ENCODE data around the gene WDR46.

Gene WDR46, protein sequence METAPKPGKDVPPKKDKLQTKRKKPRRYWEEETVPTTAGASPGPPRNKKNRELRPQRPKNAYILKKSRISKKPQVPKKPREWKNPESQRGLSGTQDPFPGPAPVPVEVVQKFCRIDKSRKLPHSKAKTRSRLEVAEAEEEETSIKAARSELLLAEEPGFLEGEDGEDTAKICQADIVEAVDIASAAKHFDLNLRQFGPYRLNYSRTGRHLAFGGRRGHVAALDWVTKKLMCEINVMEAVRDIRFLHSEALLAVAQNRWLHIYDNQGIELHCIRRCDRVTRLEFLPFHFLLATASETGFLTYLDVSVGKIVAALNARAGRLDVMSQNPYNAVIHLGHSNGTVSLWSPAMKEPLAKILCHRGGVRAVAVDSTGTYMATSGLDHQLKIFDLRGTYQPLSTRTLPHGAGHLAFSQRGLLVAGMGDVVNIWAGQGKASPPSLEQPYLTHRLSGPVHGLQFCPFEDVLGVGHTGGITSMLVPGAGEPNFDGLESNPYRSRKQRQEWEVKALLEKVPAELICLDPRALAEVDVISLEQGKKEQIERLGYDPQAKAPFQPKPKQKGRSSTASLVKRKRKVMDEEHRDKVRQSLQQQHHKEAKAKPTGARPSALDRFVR
- 58.9 to 162 (median 69.5) reads per million in 4 experiments for total RNA-seq

DNA sequence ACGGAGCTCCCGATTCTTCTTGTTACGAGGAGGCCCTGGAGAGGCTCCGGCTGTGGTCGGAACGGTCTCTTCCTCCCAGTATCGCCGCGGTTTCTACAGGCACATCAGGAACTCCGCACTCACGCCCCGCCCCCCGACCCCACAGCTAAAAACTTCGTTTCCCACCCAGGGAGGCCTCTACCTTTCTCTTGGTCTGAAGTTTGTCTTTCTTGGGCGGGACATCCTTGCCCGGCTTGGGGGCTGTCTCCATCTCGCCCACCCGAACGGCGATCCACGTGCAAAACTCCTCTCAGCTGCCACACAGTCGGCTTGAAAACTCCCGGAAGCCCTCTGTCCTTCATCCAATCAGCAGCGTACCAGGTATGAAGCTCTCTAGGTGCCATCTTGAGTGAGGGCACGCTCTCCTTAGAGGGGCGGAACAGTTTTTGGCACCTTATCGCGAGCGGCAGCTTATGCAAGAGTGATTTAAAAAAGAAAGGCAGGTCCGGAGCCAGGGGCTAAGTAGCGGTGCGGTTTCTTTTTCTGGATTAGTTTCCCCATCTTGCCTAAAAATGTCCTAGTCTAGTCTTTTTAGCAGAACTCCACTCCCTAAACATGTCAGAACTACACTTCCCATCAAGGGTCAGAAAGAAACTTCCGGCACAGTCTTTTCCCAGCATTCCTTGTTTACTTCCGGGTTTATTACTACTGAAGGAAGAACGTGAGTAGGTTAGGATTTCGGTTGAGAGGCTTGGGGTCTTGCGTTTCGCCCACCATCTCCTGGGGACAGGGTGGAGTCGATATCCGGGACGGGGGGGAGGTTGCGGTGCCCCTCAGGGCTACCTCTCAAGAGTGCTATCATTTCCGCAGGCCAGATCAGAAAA lies at the start of gene WDR46, which contains the start of gene PFDN6:
Gene WDR46 (minus strand): TSS at position 319 of the 863 bp plus-strand sequence. CDS start 69 bp downstream, at position 250.
Gene PFDN6 (plus strand): TSS at position 681 of the 863 bp plus-strand sequence. CDS start 256 bp downstream, outside the sequence.
- peak; percentile 69 for DNase-seq

DNA sequence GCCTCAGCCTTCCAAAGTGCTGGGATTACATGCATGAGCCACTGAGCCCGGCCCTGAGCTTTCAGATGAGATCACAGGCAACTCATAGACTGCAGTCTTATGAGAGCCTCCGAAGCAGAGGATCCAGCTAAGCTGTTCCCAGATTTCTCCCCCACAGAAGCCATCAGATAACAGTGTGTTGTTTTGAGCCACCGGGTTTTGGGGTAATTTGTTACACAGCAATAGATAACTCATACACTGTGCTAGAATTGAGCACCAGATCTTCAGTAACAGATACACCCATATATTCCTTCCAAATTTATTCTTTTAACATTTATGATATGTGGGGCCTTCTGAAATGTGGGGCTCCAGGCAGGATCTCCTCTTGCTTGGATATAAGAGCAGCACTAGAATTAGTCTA lies 47.5 kb upstream of the WDR46 start:
- DNase-seq, result no peak

DNA sequence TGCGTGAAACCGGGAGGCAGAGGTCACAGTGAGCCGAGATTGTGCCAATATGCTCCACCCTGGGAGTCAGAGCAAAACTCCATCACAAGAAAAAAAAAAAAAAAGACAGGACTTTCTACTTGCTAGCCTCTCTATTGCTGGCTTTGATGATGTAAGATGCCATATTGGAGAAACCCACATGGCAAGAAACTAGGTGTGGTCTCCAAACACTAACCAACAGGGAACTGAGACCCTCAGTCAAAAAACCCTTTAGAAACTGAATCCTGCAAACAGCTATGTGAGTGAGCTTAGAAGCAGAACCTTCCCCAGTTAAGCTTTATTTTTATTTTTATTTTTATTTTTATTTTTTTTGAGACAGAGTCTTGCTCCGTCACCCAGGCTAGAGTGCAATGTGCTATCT lies 46.9 kb upstream of the WDR46 start:
- no peak for DNase-seq

DNA sequence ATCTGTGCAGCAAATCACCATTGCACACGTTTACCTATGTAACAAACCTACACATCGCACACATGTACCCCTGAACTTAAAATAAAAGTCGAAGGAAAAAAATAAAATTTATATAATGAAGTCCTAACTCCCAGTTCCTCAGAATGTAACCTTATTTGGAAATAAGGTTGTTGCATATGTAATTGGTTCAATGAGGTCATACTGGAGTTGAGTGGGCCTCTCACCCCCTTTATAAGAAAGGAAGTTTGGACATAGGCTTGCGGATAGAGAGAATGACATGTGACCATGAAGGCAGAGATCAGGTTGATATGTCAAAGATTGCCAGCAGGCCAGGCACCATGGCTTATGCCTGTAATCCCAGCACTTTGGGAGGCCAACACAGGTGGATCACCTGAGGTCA lies 44.6 kb upstream of the WDR46 start:
- DNase-seq, result no peak

DNA sequence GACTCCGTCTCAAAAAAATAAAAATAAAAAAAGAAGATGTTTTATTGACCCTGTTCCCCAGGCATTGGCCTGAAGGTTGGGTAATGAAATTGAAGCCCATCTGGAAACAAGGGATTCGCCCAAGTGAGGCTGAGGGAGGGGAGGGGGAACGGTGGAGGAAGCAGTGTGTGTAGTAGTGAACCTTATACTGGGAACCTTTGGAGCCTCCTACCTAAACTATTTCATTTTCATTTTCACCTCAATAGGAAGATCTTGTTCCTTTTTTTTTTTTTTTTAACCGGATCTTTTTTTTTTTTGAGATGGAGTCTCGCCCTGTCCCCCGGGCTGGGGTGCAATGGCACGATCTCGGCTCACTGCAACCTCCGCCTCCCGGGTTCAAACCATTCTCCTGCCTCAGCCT lies 41.7 kb upstream of the WDR46 start:
- no peak for DNase-seq

DNA sequence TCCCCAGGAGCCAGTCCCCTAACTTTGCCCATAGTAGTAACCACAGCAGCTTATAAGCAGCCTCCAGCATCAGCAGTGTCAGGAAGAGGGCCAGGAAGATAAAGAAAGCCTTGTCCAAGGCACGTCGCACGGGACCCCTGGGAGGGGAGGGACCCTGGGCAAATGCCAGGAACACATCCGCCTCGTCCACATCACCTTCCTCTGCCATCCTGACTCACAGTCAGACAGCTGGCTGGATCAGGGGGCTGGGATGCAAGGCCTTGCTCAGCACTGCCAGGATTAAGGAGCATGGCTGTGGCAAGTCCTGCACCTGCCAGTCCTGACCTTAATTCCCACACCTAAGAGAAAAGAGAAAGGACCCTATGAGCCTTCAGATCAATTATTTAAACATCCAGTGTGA lies 40.0 kb upstream of the WDR46 start:
- DNase-seq, result no peak

DNA sequence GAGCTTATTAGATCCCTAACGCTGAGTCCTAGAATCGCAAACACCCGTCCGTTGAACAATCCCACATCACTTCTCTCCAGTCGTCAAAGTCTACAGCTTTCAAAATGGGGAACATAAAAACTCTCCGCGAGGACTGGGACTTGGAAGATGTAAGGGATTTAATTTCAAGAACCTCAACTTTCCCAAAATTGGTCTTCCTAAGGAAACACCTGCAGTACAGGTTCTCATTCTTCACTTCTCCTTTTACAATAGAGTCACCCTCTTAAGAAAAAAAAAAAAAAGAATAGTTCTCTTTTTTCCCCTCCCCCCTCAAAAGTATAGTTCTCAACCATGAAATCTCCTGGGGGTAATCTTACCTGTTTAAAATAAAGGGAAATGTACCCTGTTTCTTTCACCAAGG lies 35.1 kb upstream of the WDR46 start:
- no peak for DNase-seq

DNA sequence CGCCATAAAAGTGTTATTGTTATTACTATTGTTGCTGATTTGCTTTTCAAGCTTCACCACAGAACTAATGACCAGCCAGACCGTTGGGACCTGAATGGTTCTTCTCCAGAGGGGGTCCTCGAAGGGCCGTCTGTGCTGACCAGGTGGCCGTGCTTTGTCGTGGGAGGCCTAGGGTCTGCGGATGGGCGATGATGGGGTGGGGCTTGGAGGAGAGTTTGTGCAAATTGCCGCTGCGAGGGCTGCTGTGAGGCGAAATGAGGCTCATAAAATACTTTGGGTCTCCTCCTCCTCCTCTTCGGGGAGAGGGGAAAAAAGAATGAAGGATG lies 34.5 kb upstream of the WDR46 start:
- DNase-seq, result no peak

DNA sequence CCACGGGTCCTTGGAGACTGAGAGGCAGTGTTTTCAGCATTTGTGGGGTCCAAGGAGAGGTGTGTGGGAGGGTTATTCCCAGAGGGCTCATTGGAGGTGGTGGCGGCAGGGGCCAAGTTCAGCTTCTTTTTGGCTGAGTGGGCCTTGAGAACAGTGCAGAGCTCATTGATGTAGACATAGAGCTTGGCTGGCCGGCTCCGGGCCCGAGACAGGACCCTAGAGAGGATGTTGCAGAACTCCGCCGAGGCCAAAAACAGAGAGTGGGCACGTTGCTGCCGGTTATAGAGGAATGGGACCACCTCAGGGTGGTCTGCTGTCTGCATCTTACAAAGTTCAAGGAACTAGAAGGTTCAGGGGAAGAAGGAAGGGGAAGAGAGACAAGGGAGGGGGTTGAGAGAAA lies 32.2 kb upstream of the WDR46 start:
- no peak for DNase-seq

DNA sequence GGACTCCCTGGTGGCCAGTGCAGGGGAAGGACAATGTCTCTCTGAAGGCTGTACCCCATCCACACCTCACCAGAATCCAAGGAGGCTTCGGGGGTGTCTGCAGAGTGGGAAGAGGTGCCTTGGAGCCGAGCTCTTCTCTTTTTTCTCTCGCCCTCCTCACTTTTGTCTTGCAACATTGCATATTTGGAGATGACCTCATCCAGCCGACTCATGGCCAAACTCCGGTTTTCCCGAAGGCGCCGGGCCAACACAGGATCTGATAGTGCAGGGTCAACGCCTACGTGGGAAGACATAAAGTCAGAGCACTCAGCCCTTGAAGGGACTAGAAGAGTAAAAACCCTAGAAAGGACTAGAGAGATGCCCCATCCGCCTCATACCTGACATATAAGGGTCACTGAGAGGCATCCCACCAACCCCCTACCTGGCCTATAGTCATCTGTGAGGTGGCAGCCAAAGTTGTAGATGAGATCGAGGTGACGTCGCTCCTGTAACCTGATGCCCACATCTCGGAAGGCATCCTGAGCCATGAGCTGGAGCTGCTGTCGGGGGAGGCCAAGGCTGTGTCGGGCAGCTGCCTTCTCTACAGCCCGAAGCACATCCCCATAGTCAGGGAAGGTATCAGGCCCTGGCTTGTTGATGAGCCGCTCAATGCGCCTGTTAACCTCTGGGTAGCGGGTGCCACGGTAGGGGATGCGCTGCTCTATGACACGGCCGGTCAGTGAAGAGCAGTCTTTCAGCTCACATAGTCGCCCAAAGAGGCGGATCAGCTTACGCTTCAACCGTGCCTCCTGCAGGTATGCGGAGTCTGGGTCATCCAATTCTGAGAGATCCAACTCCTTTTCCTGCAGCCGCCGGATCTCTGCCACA lies 31.5 kb upstream of the WDR46 start:
- DNase-seq, result no peak

DNA sequence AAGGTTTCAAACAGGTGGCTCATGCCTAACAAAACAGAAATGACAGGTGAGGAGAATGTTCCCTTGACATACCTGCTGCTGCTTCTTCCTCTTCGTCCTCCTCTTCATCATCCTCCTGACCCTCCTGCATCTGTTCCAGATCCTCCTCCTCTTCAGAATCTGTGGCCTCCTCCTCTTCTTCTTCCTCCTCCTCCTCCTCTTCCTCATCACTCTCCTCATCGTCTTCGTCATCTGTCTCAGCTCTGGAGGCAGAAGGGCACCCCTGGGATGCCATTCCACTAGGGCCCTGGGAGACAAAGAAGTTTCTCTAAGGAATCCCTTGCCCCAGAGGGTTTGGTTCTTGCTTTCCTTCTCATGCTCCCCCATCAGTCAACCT lies 30.9 kb upstream of the WDR46 start:
- DNase-seq, result no peak

DNA sequence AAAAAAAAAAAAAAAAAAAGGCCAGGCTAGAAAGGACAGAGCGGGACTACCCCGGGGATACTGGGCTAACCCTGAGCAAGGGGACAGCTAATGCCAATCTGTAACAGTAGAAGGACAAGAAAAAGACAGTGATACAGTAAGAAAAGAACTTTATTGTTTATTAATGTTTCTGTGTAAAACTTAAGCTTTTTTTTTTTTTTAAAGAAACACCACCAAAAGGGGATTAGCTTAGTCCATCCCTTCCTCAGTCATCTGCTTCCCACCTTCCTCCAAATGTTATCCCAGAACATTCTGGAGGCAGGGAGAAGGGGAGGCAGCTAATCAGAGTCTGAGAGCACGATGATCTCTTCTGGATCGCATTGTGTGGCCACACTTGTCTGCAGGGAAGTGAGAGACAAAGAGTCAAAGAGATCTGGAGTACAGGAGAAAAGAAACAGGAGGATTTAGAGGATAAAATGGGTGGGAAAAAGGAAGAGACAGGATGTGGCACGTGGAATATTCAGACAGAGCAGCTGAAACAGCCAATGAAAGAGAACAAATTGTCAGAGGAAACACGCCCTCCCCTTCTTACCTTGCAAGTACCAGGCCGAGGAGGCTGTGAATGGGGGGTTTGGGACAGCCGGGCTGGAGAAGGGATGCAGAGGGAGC lies 29.5 kb upstream of the WDR46 start:
- no peak for DNase-seq

DNA sequence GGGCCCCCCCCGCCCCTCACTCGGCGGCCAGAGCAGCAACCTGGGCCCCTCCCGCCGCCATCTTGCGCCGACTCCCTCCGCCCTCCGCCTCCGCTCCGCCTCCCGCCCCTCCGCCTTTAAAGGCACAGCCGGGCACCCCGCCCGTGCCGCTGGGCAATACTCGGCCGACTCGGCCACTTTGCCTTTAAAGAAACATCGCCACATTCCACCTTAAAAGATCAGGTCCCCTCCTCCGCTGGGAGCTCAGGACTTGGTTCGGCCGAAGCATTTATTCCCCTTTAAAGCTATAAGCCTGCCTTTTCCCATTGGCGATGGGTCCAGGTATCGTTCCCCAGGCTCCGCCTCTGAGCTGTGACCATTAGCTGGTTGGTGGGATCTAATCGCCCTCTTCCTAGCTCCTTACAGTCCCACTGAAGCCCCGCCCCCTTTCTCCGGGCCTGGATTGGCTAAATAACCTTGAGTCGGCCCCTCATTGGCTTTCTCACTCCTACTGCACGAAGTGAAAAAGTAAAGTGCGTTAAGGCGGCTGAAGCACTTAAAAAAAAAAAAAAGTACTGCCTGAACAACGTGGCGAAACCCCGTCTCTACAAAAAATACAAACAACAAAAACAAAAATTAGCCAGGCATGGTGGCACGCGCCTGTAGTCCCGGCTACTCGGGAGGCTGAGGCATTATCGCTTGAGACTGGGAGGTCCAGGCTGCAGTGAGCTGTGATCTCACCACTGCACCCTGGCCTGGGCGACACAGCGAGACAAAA lies 28.8 kb upstream of the WDR46 start, which contains the start of gene ZBTB22:
Gene ZBTB22 (minus strand): TSS at position 76 of the 757 bp plus-strand sequence. CDS start 828 bp downstream, outside the sequence.
- peak; percentile 95 for DNase-seq

DNA sequence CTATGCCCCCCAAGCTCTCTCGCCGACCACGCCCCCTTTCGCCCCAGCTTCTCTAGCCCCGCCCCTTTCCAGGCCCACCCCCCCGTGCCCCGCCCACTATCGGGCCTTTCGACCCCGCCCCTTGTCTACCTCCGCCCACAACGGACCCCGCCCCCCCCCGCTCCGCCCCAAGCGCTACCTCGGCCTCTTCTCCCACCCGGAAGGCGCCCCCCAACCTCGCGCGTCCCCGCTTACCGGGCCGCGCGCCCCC lies 28.3 kb upstream of the WDR46 start:
- peak; percentile 89 for DNase-seq

DNA sequence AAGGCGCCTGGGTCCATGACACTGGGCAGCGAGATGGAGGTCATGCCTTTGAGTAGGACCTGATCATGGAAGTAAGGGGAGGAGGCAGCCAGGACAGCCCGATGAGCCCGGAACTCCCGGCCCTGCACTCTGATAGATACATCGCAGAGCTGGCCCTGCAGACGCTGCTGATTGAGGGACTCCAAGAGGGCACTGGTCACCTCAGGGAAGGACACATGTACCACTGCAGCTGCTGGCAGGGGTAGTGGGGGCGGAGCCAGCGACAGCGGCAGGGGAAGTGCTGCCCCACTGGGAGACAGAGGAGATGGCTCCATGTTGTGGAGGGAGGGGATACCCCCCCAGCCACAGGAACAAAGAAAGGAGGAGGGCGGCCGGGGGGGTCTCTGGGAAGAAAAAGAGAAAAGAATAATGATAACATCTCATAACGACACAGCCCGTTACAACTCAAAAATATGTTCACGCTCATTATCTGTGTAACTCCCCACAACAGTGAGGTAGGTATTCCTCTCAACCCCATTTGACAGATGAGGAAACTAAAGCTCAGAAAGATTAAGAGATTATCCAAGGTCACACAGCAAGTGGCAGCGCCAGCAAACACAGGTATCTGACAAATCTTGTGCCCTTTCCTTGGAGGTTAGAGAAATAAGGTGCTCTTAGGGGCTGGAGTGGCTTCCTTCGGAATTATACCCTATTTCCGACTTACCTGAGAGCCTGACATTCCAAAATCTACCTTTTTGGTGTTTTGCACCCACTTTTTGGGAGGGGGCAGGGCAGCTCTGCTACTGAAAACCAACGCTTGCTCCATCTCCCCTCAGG lies 27.8 kb upstream of the WDR46 start:
- DNase-seq, result no peak

DNA sequence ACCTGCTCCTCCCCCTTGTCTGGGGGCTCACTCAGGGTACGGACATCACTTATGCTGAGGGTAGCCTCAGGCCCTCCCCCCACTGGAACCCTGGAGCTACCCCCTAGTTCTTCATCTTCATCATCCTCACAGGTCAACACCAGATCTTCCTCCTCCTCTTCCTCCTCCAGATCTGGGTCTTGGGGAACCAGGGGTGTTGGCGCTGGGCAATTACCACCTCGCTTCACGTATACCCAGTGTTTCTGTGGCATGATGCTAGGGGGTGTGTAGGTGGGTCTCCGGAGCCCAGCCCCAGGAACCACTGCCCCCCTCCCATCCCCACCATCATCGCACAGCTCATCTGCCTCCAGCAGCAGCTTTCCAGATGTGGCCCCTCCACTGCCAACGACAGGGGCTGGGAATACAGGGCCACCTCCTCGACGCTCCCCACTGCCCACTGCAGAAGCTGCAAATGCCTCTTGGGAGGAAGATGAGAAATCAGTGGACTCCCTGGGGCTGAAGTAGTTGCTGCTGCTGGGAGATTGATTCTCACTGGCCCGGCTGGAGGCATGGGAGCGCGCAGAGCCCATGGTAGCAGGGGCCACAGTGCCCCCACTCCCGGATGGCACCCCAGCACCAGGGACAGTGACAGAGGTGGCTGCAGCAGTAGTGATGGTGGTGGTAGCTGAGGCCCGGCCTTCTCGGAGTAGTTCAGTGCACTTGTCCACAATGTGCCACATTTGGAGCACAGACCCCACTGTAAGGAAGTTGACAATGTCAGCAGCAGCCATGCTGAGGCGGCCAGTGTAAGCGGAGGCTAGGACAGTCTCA lies 27.0 kb upstream of the WDR46 start:
- no peak for DNase-seq

DNA sequence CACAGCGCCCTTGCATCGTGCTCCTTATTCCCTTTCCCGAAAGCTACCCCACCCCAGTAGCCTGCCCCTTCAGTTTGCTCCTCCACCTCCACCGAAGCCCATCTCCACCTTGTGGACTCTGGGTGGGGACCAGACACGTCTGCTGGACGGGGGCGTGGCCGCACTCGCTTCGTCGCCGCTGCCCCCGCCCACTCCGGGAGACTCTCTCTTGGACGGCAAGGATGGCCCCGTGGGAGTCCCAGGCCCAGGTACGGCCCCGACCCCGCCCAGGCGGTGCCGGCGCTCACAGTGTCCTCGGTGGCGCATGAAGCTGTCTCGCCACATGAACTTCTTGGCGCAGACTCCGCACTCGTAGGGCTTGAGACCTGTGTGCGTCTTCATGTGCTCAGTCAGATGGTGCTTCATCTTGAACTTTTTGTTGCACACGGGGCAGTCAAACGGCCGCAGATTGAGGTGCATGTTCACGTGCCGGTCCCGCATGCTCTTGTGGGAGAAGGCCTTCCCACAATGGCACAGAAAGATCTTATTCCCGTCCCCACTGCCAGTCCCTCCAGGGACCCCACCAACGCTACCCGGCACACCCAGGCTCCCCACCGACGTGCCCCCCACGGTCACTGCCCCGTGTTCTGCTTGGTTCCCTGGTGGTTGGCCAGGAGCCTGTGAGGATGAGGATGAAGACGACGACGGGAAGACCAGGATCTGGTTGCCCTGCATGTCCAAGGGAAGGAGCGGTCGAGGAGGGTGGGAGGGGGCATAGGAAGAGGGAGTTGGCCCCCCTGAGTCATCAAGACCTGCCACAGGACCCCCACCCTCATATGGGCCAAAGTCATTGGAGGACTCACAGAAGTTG lies 26.1 kb upstream of the WDR46 start:
- DNase-seq, result no peak

DNA sequence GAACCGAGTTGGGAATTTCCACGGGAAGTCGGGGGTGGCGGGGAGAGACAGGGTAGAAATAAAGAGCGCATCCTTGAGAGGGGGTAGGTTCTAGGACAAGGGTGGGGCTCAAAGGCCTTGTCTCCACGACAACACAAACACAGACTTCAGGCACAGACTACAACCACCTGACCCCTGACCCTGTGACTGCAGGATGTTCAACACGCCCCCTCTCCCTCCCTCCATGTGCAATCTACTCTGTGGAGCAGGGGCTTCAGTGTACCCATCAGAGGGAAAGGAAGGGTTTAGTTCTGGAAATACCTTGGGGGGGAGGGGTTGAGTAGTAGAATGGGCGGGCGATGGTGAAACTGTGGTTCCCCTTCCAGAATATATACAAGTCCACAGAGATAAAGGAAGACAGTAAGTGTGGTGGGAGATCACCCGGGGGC lies 25.5 kb upstream of the WDR46 start:
- peak; percentile 70 for DNase-seq
